ENCODE results near the gene USP54.
A peak's percentile ranks its signal among the peaks of the same experiment; 100 is the strongest.

Gene USP54

DNA sequence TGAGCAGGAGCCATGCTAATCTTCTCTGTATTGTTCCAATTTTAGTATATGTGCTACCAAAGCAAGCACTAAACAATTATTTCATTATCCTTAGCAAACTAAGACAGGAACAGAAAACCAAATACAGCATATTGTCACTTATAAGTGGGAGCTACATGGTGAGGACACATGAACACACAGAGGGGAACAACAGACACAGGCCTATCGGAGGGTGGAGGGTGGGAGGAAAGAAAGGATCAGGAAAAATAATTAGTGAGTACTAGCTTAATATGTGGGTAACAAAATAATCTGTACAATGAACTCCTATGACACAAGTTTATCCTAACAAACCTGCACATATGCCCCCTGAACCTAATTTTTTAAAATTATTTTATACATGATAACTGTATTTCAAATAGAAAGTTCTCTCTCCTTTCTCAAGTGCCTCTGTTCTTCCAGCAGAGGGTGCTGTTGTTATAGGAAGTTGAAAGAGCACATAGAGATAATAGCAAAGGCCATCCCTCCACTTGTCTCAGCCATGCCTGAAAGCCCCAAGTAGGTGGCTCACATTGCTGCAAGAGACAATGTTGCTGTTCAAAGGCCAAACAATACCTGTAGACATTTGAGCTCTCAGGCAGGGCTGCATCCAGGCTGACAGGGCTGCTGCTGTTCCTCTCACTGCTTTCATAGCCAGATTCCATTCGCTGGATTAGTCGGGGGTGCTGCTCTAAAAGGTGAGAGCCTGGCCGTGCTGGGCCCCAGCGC is 61.9 kb downstream of the USP54 start:
- DNase-seq, result peak; percentile 83 to 93 (median 90)

GRCh38 chr10:73522263-73522662 is 68.9 kb downstream of the USP54 start:
- DNase-seq, result no peak

DNA sequence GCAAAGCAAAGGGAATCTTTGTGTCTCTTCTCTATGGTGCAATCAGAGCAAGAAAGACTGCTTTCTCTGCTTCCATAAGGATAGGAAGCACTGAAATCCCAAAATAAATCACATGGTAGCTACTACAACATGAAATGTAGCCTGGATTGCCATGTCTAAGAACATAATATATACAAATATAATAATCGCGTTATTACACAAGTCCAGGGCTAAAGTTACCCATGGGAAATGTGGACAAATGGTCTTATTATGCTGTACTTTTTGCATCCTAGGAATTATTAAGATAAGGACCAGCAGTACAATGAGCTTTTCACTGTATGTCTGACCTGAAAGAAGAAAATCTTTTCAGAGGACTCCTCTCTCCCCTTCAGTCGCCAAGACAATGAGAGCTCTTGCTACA is 71.8 kb downstream of the USP54 start:
- DNase-seq, result no peak

DNA sequence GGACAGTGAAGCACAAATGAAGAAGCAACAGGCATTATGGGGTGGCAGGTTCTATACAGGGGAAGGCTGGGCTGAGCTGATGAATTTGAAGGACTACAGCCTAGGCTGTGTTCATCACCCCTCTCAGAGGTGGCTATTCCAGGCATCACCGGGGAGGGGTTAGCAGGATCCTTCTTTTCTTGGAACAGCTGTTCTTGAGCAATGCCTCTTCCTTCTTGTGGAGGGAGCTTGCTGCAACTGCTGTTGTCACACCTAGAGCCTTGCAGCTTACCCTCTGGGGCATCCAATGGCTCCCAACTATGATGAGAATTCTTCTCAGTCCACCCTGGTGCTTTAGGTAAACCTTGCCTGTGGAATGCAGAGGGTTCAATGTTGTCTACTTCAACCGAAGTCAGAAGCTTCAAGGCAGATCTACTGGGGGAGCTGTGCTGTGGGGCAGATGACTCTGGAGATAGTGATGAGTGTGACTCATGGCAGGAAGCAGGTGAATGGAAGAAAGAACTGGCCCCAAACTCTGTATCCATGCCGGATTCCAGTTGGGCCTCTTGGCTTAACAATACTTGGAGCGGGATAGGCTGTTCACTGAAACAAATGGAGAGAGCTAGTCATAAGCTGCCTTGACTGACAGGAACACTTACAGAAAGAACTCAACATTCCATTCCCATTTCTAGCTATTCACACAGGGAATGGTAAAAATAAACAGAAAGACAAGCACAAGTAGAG is 73.8 kb downstream of the USP54 start:
- DNase-seq, result no peak

- DNase-seq, result no peak
These were observed 78.9 kb downstream of the USP54 start for GRCh38 chr10:73512207-73512743.

DNA sequence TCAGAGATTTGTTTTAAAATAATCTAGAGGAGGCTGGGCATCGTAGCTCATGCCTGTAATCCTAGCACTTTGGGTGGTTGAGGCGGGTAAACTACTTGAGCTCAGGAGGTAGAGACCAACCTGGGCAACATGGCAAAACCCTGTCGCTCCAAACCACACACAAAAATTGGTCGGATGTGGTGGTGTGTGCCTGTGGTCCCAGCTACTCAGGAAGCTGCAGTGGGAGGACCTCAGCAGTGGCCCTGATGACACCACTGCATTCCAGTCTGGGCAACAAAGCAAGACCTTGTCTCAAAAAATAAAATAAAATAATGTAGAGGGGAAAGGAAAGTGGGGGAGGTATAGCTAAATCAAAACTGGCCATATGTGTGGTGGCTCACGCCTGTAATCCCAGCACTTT is 81.4 kb downstream of the USP54 start:
- no peak for DNase-seq

GRCh38 chr10:73506491-73506890 is 84.7 kb downstream of the USP54 start:
- DNase-seq, result no peak

DNA sequence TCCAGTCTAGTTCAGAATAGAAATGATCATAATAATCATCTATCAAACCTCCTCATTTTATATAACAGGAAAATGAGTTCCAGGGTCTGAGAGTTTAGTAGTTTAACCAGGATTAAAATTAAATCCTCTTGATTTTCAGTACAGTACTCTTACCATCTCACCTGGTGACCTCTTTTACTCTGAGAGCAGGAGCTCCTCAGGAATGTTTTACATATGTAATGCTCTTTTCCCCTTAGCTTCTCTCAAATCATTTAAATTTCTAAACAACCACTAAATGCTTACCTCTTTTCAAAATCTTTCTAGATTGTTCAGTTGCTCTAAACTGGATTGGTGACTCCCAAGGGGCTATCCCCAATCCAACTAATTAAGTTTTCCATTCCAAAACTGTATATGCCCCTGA is 85.1 kb downstream of the USP54 start:
- DNase-seq, result no peak

- DNase-seq, result no peak
These were observed 88.1 kb downstream of the USP54 start for GRCh38 chr10:73503037-73503436.

- DNase-seq, result peak in 2 of 3 donors; percentile 23 to 41
These were observed 89.5 kb downstream of the USP54 start for GRCh38 chr10:73501651-73502050.

DNA sequence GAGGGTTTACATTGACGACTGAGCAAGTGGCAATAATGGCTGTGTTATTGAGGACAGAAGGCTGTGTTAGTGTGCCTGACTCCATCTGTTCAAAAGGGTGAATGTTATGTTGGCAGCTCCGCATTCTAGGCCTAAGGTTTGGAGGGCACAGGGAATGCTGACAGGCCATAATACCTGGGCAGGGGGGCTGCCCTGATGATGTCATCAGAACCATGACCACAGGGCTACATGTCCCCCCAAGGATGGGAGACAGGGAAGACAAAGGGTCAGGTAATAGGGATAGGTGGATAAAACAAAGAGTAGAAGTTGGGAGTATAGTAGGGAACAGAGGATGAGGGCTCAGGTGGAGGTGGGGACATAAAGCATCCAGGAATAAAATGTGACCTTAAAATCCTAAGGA is 93.5 kb downstream of the USP54 start:
- DNase-seq, result no peak

GRCh38 chr10:73495884-73496674 is 95.1 kb downstream of the USP54 start, which contains the start of gene PPP3CB:
Gene PPP3CB (minus strand): TSS chr10:73496024. CDS start chr10:73495889, 135 bp downstream.
- peak; percentile 93 to 97 (median 97) for DNase-seq

GRCh38 chr10:73495226-73495883 is 95.8 kb downstream of the USP54 start:
- peak; percentile 96 to 98 (median 97) for DNase-seq

DNA sequence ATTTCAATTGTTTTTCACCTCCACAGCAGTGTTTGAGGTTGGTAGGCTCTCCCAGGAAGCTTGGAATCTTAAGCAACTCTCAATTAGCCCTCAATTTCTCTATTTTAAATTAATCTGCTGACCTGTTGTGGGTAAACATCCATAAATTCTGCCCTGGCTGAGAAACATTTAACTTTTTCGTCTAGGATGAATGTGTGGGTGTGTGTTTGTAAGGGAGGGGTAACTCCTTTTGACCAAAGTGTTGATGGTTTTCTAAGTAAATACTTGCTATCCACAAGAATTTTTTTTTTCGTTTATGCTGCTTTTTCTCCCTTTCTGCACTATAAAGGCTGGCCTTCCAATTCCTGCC is 96.3 kb downstream of the USP54 start:
- DNase-seq, result no peak

DNA sequence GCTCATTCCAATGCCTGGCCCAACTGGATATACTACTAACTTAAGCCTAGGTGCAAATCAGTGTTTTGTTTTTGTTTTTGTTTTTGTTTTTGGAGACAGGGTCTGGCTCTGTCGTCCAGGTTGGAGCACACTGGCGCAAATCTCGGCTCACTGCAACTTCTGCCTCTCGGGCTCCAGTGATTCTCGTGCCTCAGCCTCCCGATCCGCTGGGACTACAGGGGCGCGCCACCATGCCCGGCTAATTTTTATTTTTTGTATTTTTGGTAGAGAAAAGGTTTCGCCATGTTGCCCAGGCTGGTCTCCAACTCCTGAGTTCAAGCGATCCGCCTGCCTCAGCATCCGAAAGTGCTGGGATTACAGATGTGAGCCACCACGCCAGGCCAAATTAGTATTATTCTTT is 96.9 kb downstream of the USP54 start:
- no peak for DNase-seq

- no peak for DNase-seq
These were observed 97.4 kb downstream of the USP54 start for GRCh38 chr10:73493781-73494180.

DNA sequence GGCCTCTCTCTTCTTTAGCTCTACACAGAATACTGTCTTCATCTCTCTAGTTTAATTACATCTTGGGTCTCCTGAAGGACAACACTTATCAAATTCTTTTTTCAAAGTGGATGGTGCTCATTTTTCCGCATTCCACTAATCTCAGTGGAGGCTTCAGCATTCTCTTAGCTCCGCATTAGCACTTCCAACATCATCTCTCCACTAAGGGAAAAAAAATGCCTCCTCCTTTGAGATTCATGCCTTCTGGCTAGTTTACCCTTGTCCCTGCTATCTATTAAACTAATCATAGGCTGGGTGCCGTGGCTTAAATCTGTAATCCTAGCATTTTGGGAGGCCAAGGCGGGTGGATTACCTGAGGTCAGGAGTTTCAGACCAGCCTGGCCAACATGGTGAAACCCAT is 104.5 kb downstream of the USP54 start:
- DNase-seq, result no peak

DNA sequence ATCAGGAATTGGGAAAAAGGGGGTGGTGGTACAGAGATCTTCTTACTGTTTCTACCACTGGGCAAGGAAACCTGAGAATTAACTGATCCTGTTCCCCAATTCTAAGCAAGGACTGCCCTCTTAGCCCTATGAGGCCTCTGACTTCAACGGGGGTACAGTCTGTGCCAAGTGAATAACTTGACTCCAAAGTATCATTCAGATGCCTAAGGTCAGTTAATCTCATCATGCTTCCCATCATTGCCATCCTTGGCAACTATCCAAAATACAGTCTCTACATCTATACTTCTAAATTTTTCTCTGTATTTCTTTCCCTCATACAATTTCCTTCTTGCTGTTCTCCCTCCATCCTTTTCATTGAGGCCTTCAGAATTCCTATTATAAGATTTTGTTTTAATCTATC is 105.8 kb downstream of the USP54 start:
- no peak for DNase-seq

DNA sequence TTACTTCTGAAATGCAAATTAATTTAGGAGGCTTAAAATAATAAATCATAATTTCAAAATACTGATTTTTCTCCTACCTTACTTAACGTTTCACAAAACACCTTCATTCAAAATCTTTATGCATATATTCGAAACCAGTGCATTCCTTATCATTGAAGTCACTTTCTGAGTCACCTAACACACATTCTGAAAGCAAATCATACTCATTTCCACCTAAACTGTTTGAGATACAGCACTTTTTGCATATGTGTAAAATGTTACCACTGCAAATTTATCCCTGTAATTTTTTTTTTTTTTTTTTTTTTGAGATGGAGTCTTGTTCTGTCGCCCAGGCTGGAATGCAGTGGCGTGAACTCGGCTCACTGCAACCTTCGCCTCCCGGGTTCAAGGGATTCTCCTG is 111.0 kb downstream of the USP54 start:
- no peak for DNase-seq

DNA sequence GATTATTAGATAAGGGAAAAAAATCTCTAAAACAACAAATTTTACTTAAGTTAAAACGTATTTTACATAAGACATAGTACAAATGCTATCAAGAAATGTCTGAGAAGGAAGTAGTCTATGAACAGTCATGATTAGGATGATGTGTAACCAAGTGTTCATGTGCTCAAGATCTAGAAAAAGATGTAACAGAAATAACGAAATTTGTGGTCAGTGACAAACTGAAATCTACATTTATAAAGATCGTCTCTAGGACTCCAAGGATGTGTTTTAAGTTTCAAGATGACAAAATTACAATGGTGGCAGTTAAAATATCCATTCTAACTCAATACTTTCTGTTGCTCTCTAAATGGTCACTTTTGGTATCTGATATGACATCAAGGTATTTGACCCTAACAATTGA is 112.5 kb downstream of the USP54 start:
- DNase-seq, result peak in 1 of 3 donors; percentile 6

DNA sequence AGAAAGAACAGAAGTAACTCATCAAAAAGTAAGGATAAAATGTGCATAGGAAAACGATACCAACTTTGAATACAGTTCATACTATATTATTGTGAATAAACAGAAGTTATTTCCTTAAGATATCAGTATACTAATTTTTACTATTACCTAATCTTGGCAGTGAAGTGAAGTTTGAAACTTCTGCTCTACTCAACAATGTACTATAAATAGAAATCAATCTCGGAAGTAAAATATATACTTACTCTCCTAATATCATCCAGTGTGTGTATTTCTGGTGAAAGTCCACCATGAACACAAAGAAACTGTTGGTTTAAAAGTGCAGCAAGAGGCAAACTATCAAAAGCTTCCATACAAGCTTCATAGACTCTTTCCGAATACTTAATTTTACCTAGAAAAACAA is 119.9 kb downstream of the USP54 start:
- DNase-seq, result no peak

DNA sequence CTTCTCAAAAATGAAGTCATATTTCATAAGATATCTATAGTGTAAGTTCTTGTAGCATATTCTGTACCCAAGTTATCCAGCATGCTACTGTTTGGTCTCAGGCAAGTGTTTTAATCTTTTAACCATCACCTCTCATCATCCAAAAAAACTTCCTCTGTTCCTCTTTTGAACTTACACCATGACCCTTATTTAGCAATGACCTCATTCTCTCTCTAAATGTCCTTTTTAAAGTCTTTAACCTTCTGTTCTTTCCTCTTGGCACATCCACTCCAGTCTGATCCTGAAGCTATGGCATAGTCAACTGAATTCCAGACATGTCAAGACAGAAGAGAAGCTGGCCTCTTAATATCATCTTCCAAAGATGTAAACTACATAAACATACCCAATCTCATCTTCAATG is 121.6 kb downstream of the USP54 start:
- peak; percentile 29 to 69 (median 62) for DNase-seq

- peak in 1 of 3 donors; percentile 11 for DNase-seq
These were observed 123.9 kb downstream of the USP54 start for GRCh38 chr10:73467206-73467605.
